Measurements from ENCODE around the gene SLC16A6. TPM values are rescaled to one million over a fixed set of nuclear protein-coding genes. Genes with fewer than 3 reads are reported as not detected.
A peak's percentile ranks its signal among the peaks of the same experiment; 100 is the strongest.
"Not testable (repeated sequence)": the region's sequence is repeated elsewhere in the genome, so short reads cannot be mapped to it uniquely, and the experiment has no call there.

SLC16A6 gene
- total and polyA plus RNA-seq, 2 experiments from 2014 or later: 0.15 TPM; not detected in 1

- Histone ChIP-seq H3K27ac (no peak overlapping the region), H3K4me3 (no peak overlapping the region), H3K36me3 (no peaks in the 10 kb centered on the region), H3K9me3 (ENCODE audit: low read depth) (no peaks in the 10 kb centered on the region), H3K27me3 (no peaks in the 10 kb centered on the region), H3K4me1 (ENCODE audit: low read depth) (peaks cover 10% of the 10 kb centered on the region)
- DNase-seq (ENCODE audit: low read depth in 1 of 2, low spot score in 1 of 2): peak in 1 of 2 donors; percentile 55
- TF ChIP-seq CTCF (IDR thresholded peaks at IDR 0.05; ENCODE audit: low read depth, low read length): no peak
Measured at GRCh38 chr17:68318103-68318991, 27.4 kb upstream of the SLC16A6 start.

- DNase-seq (ENCODE audit: low read depth in 1 of 2, low spot score in 1 of 2): no peak
- Histone ChIP-seq H3K4me1 (ENCODE audit: low read depth) (peaks cover 10% of the 10 kb centered on the region), H3K9me3 (ENCODE audit: low read depth) (no peaks in the 10 kb centered on the region), H3K27me3 (no peaks in the 10 kb centered on the region), H3K27ac (no peak overlapping the region), H3K4me3 (no peak overlapping the region), H3K36me3 (no peaks in the 10 kb centered on the region)
- no peak for TF ChIP-seq CTCF (IDR thresholded peaks at IDR 0.05; ENCODE audit: low read depth, low read length)
Measured at GRCh38 chr17:68317458-68317857, 26.5 kb upstream of the SLC16A6 start.

GRCh38 chr17:68315930-68316329 is 25.0 kb upstream of the SLC16A6 start:
- TF ChIP-seq CTCF (IDR thresholded peaks at IDR 0.05; ENCODE audit: low read depth, low read length): no peak
- Histone ChIP-seq H3K4me1 (ENCODE audit: low read depth) (peaks cover 10% of the 10 kb centered on the region), H3K9me3 (ENCODE audit: low read depth) (no peaks in the 10 kb centered on the region), H3K27ac (no peak overlapping the region), H3K36me3 (no peaks in the 10 kb centered on the region), H3K4me3 (no peak overlapping the region), H3K27me3 (no peaks in the 10 kb centered on the region)
- DNase-seq (ENCODE audit: low read depth in 1 of 2, low spot score in 1 of 2): no peak

GRCh38 chr17:68314916-68315535 is 24.1 kb upstream of the SLC16A6 start:
- DNase-seq (ENCODE audit: low read depth in 1 of 2, low spot score in 1 of 2): peak in 1 of 2 donors; percentile 56
- H3K4me3 ChIP-seq: no peak overlapping the region
- H3K9me3 ChIP-seq (ENCODE audit: low read depth): no peaks in the 10 kb centered on the region
- no peak overlapping the region for H3K27ac ChIP-seq
- H3K4me1 ChIP-seq (ENCODE audit: low read depth): peaks cover 10% of the 10 kb centered on the region
- no peak for TF ChIP-seq CTCF (IDR thresholded peaks at IDR 0.05; ENCODE audit: low read depth, low read length)
- no peaks in the 10 kb centered on the region for H3K36me3 ChIP-seq
- no peaks in the 10 kb centered on the region for H3K27me3 ChIP-seq

- no peak for TF ChIP-seq CTCF (IDR thresholded peaks at IDR 0.05; ENCODE audit: low read depth, low read length)
- H3K4me1 ChIP-seq (ENCODE audit: low read depth): no peaks in the 10 kb centered on the region
Measured at GRCh38 chr17:68310152-68310551, 19.2 kb upstream of the SLC16A6 start.

GRCh38 chr17:68309066-68309670 is 18.2 kb upstream of the SLC16A6 start:
- H3K36me3 ChIP-seq; H3K9me3 ChIP-seq (ENCODE audit: low read depth); DNase-seq (ENCODE audit: low read depth in 1 of 2, low spot score in 1 of 2); H3K4me3 ChIP-seq; H3K27ac ChIP-seq; H3K27me3 ChIP-seq; H3K4me1 ChIP-seq (ENCODE audit: low read depth): not testable (repeated sequence)

More at GRCh38 chr17:68310152-68310551, 19.2 kb upstream of the SLC16A6 start:
- H3K27ac ChIP-seq: no peak overlapping the region
- DNase-seq (ENCODE audit: low read depth in 1 of 2, low spot score in 1 of 2): no peak
- H3K4me3 ChIP-seq: no peak overlapping the region
- H3K36me3 ChIP-seq: no peaks in the 10 kb centered on the region
- H3K9me3 ChIP-seq (ENCODE audit: low read depth): no peaks in the 10 kb centered on the region
- no peaks in the 10 kb centered on the region for H3K27me3 ChIP-seq

GRCh38 chr17:68308486-68308885 is 17.6 kb upstream of the SLC16A6 start:
- not testable (repeated sequence) for H3K9me3 ChIP-seq (ENCODE audit: low read depth); H3K36me3 ChIP-seq; H3K4me3 ChIP-seq; DNase-seq (ENCODE audit: low read depth in 1 of 2, low spot score in 1 of 2); H3K4me1 ChIP-seq (ENCODE audit: low read depth); H3K27me3 ChIP-seq; H3K27ac ChIP-seq

Measured in cardiac muscle cell (in vitro differentiated cells and primary cell).